GM18873 (cell line): ENCODE measurements around the gene ANLN.

ENCODE experiments used
- ATAC-seq: cut with Tn5 transposase; IDR thresholded peaks from one replicate; pipeline ENCODE4 v1.9.1; 2021; ENCODE audit warnings: mild to moderate bottlenecking, moderate library complexity, moderate number of reproducible peaks; ENCODE audit not compliant: unreplicated experiment, low FRiP score

ANLN gene

GRCh38 chr7:36389371-36390198, at the start of gene ANLN:
ANLN (plus strand) TSS chr7:36389862; CDS start chr7:36390027, 165 bp downstream.
- peak; percentile 47 for ATAC-seq

- ATAC-seq: no peak
Observed at GRCh38 chr7:36343548-36343947, 46.1 kb upstream of the ANLN start.

- ATAC-seq: no peak
Observed at GRCh38 chr7:36344622-36345021, 45.0 kb upstream of the ANLN start.

GRCh38 chr7:36346260-36346831, 43.3 kb upstream of the ANLN start:
- no peak for ATAC-seq

GRCh38 chr7:36348256-36348655, 41.4 kb upstream of the ANLN start:
- no peak for ATAC-seq

- no peak for ATAC-seq
Observed at GRCh38 chr7:36348771-36349170, 40.9 kb upstream of the ANLN start.

- ATAC-seq: no peak
Observed at GRCh38 chr7:36349626-36350025, 40.0 kb upstream of the ANLN start.

- no peak for ATAC-seq
Observed at GRCh38 chr7:36355490-36355889, 34.2 kb upstream of the ANLN start.

GRCh38 chr7:36357054-36357453, 32.6 kb upstream of the ANLN start:
- ATAC-seq: no peak

GRCh38 chr7:36358589-36358988, 31.1 kb upstream of the ANLN start:
- ATAC-seq: no peak

GRCh38 chr7:36360244-36360643, 29.4 kb upstream of the ANLN start:
- ATAC-seq: no peak

GRCh38 chr7:36361227-36361626, 28.4 kb upstream of the ANLN start:
- no peak for ATAC-seq

- no peak for ATAC-seq
Observed at GRCh38 chr7:36363515-36363914, 26.1 kb upstream of the ANLN start.

GRCh38 chr7:36366005-36366717, 23.5 kb upstream of the ANLN start:
- ATAC-seq: no peak

GRCh38 chr7:36366718-36367560, 22.7 kb upstream of the ANLN start:
- peak; percentile 92 for ATAC-seq

- peak; percentile 15 for ATAC-seq
Observed at GRCh38 chr7:36367561-36368077, 22.0 kb upstream of the ANLN start.

- ATAC-seq: no peak
Observed at GRCh38 chr7:36368496-36368895, 21.2 kb upstream of the ANLN start.

- ATAC-seq: no peak
Observed at GRCh38 chr7:36369171-36369570, 20.5 kb upstream of the ANLN start.

GRCh38 chr7:36370046-36370445, 19.6 kb upstream of the ANLN start:
- no peak for ATAC-seq

GRCh38 chr7:36372156-36372555, 17.5 kb upstream of the ANLN start:
- no peak for ATAC-seq
